IPS DF 6.9 (cell line): ENCODE results near the gene CPNE5.

Experiments used
- DNase-seq: peaks from one replicate; pipeline ENCODE4 v3.0.0-alpha.2; 2013; ENCODE audit warnings: low read depth, low spot score
- H3K27ac ChIP-seq: one replicate; pipeline ENCODE4 v1.5.1; 2013; ENCODE audit warnings: low read length, control low read depth
- H3K27me3 ChIP-seq: 2 replicates; pipeline ENCODE4 v1.6.1; 2013; ENCODE audit warnings: mild to moderate bottlenecking, low read length; ENCODE audit not compliant: control insufficient read depth, insufficient read depth
- H3K36me3 ChIP-seq: 2 replicates; pipeline ENCODE4 v1.6.1; 2013; ENCODE audit warnings: low read length; ENCODE audit not compliant: control insufficient read depth, insufficient read depth
- H3K4me1 ChIP-seq: 2 replicates; pipeline ENCODE4 v1.6.1; 2013; ENCODE audit warnings: low read length; ENCODE audit not compliant: control insufficient read depth, insufficient read depth
- H3K4me3 ChIP-seq: 2 replicates; pipeline ENCODE4 v1.5.1; 2013; ENCODE audit warnings: mild to moderate bottlenecking, low read length
- H3K9me3 ChIP-seq: 2 replicates; pipeline ENCODE4 v1.6.1; 2013; ENCODE audit warnings: low read length, inconsistent platforms; ENCODE audit not compliant: control insufficient read depth, insufficient read depth
- WGBS: extraction: QIAGEN DNeasy Blood & Tissue Kit; methylation state at CpG from one replicate; pipeline ENCODE4 v1.1.7; 2013; ENCODE audit warnings: mixed read lengths, missing lambda C conversion rate; ENCODE audit not compliant: insufficient read length, insufficient coverage; 5-methylcytosine and 5-hydroxymethylcytosine counted together

CPNE5 gene

DNA sequence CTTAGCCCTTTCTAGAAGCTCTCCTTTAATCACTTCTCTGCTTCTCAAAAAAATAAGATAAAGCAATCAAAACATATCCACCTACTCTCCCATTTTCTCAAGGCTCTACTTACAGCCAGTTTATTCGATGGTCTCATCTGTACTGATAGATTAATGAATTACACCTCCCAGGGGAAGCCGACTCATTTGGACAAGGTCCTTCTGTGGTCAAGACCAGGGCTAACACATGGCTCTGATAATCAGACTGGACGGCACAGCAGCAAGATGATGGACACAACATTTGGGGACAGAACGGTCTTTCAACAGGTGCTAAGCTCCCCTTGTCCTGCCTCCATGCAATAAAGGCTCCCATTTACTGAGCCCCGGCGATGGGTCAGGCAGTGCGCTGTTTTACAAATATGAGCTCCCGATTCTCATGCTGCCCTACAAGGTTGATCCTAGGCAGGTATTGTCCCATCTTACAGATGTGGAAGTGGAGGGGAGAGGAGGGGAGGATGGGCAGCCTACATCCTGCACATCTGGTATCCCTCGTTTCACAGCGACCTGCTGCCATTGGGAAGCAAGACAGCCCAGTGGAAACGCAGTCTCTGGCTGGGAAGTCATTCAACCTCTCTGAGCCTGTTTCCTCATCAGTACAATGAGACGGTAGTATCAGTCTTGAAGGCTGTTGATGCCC is 15.7 kb downstream of the CPNE5 start:
- H3K27me3 ChIP-seq = no peaks in the 10 kb centered on the region
- H3K4me1 ChIP-seq = no peaks in the 10 kb centered on the region
- H3K36me3 ChIP-seq = no peaks in the 10 kb centered on the region
- no peak overlapping the region for H3K4me3 ChIP-seq
- WGBS = no CpG with 5 or more reads among the region's 12 CpGs
- DNase-seq = no peak
- no peaks in the 10 kb centered on the region for H3K9me3 ChIP-seq
- no peak overlapping the region for H3K27ac ChIP-seq

DNA sequence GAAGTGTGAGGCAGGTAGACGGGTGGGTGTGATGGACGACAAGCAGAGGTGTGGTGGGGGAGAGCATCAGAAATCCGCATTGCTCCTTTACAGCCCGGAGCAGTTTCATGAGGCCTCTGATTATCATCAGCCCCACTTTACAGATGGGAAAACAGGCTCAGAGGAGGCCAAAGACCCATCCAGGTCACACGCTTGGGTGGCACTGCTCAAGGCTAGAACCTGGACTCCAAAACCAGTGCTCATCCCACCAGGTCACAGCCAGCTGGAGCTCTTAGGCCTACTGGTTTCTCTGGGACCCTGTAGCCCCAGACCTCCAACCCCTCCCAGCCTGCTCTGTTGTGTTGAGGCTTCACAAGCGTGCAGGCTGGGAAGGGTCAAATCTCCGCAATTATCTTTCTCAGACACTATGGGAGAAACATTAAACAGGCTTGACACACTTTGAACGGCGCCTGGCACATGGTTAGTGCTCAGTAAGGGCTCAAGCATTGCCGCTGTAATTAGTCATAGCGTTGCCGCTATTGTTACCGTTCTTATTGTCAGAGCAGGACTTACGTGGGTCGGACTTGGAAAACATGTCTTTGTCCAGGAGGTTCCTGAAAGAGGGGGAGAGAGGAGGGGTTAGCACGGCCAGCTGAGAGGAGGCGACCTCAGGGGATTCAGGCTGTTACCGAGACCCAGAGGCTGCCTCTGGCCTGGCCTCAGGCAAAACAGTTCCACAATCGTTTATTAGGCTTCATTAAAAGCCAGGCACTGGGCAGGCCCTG is 16.6 kb downstream of the CPNE5 start:
- WGBS = no CpG with 5 or more reads among the region's 19 CpGs
- H3K36me3 ChIP-seq = no peaks in the 10 kb centered on the region

DNA sequence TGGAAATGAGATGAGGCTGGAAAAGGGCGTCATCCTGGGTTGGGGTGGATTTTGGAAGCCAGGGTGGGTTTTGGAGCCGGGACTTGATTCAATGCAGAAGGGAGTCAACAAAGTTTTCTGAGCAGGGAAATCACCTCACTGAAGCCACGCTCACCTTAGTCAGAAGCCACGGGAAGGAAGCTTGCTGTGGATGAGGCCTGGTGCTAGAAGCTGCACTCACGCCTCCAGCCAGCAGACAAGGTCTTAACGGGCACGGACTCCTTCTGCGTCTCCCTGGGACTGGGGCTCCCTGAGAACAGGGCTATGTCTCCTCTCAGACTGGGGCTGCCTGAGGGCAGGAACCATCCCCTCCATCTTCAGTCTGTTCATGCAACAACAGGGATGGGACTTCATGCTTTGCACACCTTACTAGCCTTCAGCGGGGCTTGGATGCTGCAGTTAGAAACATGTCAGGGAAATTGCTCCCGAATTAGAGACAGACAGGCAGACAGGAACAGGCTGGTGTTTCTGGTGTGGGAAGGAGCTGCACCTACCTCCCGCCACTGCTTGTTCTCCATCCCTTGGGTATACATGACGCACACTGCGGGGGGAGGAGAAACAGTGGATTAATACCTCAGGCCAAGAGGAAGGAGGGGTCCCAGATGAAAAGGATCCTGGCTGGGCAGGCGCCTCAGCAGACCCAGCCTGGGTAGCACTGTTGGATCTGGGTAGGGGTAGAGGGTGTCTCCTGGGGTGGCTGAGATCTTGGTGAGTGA is 17.5 kb downstream of the CPNE5 start:
- no peak overlapping the region for H3K27ac ChIP-seq
- no peaks in the 10 kb centered on the region for H3K36me3 ChIP-seq
- H3K27me3 ChIP-seq = no peaks in the 10 kb centered on the region
- WGBS = no CpG with 5 or more reads among the region's 14 CpGs
- no peaks in the 10 kb centered on the region for H3K4me1 ChIP-seq
- no peak overlapping the region for H3K4me3 ChIP-seq
- no peaks in the 10 kb centered on the region for H3K9me3 ChIP-seq
- no peak for DNase-seq

More for the DNA sequence above, 16.6 kb downstream of the CPNE5 start:
- H3K9me3 ChIP-seq = no peaks in the 10 kb centered on the region
- H3K4me1 ChIP-seq = no peaks in the 10 kb centered on the region
- no peak overlapping the region for H3K27ac ChIP-seq
- H3K4me3 ChIP-seq = no peak overlapping the region
- no peak for DNase-seq
- no peaks in the 10 kb centered on the region for H3K27me3 ChIP-seq

DNA sequence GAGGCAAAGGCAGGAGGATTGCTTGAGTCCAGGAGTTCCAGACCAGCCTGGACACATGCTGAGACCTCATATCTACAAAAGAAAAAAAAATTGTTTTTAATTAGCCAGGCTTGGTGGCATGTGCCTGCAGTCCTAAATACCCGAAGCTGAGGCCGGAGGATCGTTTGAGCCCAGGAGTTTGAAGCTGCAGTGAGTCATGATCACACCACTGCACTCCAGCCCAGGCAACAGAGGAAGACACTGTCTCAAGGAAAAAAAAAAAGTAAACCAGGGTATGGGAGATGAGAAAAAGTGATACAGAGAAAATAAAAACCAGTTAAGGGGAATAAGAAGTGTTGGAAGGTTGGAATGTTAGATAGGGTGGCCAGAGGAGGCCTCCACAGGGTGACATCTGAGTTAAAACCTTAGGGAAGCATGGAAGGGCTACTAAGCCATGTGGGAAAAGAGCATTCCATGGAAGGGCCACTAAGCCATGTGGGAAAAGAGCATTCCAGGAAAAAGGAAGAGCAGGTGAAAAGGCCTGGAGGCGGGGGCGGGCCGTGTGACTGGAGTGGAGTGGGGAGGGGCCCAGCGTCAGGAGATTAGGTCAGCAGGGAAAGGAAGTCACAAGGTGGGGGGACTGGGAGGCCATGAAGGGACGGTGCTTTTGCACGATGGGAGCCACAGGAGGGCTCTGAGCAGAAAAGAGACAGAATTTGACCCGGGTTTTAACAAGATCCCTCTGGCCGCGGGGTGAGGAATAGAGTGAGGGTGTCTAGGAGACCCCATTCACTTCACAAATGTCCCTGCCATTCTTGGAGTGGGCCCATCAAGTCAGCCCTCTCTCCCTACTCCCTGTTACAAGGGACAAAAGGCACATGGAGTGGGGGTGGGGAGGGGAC is 18.3 kb downstream of the CPNE5 start:
- no peaks in the 10 kb centered on the region for H3K9me3 ChIP-seq
- H3K27me3 ChIP-seq = no peaks in the 10 kb centered on the region
- no peak overlapping the region for H3K27ac ChIP-seq
- no peak overlapping the region for H3K4me3 ChIP-seq
- no peak for DNase-seq
- no peaks in the 10 kb centered on the region for H3K4me1 ChIP-seq
- H3K36me3 ChIP-seq = no peaks in the 10 kb centered on the region
- no CpG with 5 or more reads among the region's 12 CpGs for WGBS

DNA sequence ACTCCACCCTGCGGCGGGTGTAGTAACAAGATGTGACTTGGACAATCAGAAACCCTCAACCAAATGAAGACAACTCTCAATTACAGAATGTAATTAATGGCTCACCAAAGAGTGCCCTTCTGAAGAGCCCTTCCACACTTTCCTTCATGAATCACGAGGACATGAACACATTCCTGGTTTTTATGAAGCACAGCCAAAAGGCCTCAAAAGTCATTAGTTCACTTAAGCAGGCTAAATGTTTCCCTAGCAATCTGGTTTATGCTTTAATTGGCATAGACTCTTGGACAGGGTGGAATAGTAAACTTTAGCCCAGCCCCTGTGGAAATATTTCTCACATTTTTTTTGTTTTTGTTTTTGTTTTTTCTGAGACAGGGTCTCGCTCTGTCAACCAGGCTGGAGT is 20.5 kb downstream of the CPNE5 start:
- Histone ChIP-seq H3K4me3 (no peak overlapping the region), H3K27me3 (no peaks in the 10 kb centered on the region), H3K36me3 (no peaks in the 10 kb centered on the region), H3K27ac (no peak overlapping the region), H3K9me3 (no peaks in the 10 kb centered on the region), H3K4me1 (no peaks in the 10 kb centered on the region)
- no peak for DNase-seq
- no CpG with 5 or more reads among the region's 4 CpGs for whole genome bisulfite sequencing

DNA sequence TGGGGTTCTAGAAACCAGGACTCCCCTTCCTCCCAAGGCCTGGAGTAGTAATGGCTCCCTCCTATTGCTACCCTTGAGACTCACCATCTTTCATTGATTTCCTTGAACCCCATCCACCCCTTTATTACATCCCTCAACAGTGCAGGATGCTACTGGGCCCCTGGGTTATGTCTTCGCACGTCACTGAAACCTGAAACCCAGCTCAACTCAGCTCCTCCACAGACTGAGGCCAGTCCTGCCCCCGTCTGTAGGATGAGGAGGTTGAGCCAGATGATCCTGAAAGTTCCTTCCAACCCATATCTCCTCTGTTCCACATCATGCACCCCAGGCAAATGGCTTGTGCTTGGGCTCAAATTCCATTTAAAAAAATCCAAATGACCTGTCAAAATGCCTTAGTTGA is 21.4 kb downstream of the CPNE5 start:
- H3K9me3 ChIP-seq = no peaks in the 10 kb centered on the region
- WGBS = no CpG with 5 or more reads among the region's 3 CpGs
- no peak for DNase-seq
- no peak overlapping the region for H3K27ac ChIP-seq
- H3K4me3 ChIP-seq = no peak overlapping the region
- H3K36me3 ChIP-seq = no peaks in the 10 kb centered on the region
- no peaks in the 10 kb centered on the region for H3K4me1 ChIP-seq
- no peaks in the 10 kb centered on the region for H3K27me3 ChIP-seq

DNA sequence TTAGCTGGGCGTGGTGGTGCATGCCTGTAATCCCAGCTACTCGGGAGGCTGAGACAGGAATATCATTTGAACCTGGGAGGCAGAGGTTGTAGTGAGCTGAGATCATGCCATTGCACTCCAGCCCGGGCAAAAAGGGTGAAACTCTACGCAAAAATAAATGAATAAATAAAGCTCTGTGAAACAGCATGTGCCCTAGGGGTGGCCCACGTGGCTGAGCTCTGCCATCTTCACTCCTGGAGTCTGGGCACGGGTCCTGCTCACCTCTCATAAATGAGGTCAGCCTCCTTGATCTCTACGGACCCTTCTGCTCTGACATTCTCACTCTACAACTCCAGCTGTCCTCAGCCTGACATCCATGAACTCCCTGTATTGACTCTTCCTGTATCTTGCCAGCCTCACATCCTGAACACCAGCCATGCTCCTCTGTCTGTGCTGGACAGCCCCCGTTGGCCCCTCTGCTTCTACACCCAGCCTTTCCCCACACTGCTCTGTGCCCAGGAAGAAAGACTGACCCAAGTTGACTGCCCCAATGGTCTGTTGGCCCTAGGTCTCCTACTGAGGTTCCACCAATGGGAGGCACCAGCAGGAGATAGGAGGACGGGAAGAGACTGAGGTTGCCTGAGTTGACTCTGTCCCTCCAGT is 21.9 kb downstream of the CPNE5 start:
- Histone ChIP-seq H3K4me1 (no peaks in the 10 kb centered on the region), H3K27ac (no peak overlapping the region), H3K36me3 (no peaks in the 10 kb centered on the region), H3K4me3 (no peak overlapping the region), H3K9me3 (no peaks in the 10 kb centered on the region), H3K27me3 (no peaks in the 10 kb centered on the region)
- DNase-seq = no peak
- no CpG with 5 or more reads among the region's 9 CpGs for WGBS

DNA sequence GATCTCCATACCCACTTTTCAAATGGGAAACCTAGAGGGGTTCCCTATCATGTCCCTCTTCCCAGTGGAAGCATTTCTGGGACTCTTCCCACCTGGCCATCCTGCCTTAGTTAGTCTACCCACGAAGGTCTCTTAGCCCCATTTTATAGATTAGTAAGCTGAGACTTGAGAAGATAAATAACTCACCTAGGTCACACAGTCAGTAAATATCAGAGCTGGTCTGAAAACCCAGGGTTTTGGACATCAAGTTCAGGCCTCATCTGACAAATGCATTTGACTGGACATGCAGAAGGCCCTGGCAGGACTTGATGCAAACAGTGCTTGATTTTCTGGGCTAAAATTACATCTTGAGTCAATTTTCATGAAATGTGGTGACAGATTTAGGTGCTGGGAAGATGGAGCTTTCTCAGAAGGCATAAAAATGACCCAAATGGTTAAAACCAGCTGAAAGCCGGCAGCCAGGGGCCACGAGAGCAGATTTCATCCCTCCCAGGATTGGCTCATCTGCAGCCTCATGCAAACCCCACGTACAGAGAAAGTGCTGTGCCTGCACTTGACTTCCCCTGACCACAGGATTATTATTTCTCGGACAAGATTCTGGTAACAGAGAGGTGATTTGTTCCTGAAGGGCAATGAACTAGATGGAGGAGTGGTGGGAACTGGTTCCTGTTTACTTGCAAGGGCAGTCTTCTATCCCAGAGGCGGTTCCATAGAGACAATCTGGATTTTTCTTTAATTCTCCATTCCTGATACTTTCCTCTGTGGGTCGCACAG is 23.1 kb downstream of the CPNE5 start:
- no CpG with 5 or more reads among the region's 7 CpGs for WGBS
- no peak overlapping the region for H3K27ac ChIP-seq
- H3K36me3 ChIP-seq = no peaks in the 10 kb centered on the region
- no peak for DNase-seq
- H3K27me3 ChIP-seq = no peaks in the 10 kb centered on the region
- no peaks in the 10 kb centered on the region for H3K4me1 ChIP-seq
- H3K4me3 ChIP-seq = no peak overlapping the region
- H3K9me3 ChIP-seq = no peaks in the 10 kb centered on the region

DNA sequence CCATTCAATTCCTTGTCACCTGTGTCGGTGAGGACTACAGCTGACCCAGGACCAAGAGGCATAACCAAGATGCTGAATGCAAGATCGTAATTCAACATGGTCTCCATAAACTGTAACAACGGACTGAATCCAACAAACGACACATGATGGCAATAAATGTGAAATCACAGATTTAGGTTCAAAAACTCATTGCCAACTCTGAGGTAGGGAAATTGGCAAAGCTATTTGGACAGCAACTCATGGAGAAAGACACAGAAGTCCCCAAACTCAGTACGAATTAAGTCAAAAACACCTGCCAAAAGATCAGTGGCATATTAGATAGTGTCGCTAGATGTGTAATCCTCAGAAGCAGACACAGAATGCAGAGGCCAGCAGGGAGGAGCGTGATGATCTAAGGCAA is 25.0 kb downstream of the CPNE5 start:
- H3K36me3 ChIP-seq = no peaks in the 10 kb centered on the region
- no peaks in the 10 kb centered on the region for H3K4me1 ChIP-seq
- no peak overlapping the region for H3K27ac ChIP-seq
- no peaks in the 10 kb centered on the region for H3K9me3 ChIP-seq
- WGBS = no CpG with 5 or more reads among the region's 7 CpGs
- no peak for DNase-seq
- no peak overlapping the region for H3K4me3 ChIP-seq
- no peaks in the 10 kb centered on the region for H3K27me3 ChIP-seq
